SU-DHL-6 (cell line): ENCODE results near the gene PSMC4.

Experiments
- H2AFZ ChIP-seq: fragments of 200-600 bp; sonication (generic); 2 replicates; pipeline ENCODE4 v1.6.1; 2014; ENCODE audit warnings: low read depth, mild to moderate bottlenecking, moderate library complexity, mixed read lengths, antibody characterized with exemption, low read length; ENCODE audit not compliant: severe bottlenecking
- H3F3A ChIP-seq: fragments of 200-600 bp; shearing (Covaris generic); 2 replicates; pipeline ENCODE4 v1.6.0; 2016; ENCODE audit warnings: antibody characterized with exemption, mild to moderate bottlenecking; ENCODE audit not compliant: insufficient read depth
- H3K27ac ChIP-seq: fragments of 200-600 bp; sonication (generic); 2 replicates; pipeline ENCODE4 v1.5.1; 2016; ENCODE audit warnings: low read depth, mild to moderate bottlenecking, low read length, moderate library complexity, mixed read lengths
- H3K27me3 ChIP-seq: fragments of 200-600 bp; sonication (generic), shearing (Covaris generic); 2 replicates; pipeline ENCODE4 v1.6.0; 2014; ENCODE audit warnings: mild to moderate bottlenecking, low read length
- H3K36me3 ChIP-seq: fragments of 200-600 bp; sonication (generic); 2 replicates; pipeline ENCODE4 v1.6.1; 2014; ENCODE audit warnings: mild to moderate bottlenecking, low read length, mixed read lengths
- H3K4me2 ChIP-seq: fragments of 300-600, 200-600 bp; shearing (Covaris generic), sonication (generic); 2 replicates; pipeline ENCODE4 v1.6.0; 2014; ENCODE audit warnings: low read length, low read depth, mild to moderate bottlenecking; ENCODE audit not compliant: poor library complexity, severe bottlenecking
- H3K4me3 ChIP-seq: fragments of 200-600 bp; sonication (generic); 2 replicates; pipeline ENCODE4 v1.5.1; 2014; ENCODE audit warnings: antibody characterized with exemption, low read length, mild to moderate bottlenecking, mixed read lengths; ENCODE audit not compliant: insufficient read depth, poor library complexity, severe bottlenecking
- H3K79me2 ChIP-seq: fragments of 200-600 bp; sonication (generic); 2 replicates; pipeline ENCODE4 v1.6.1; 2014; ENCODE audit warnings: mild to moderate bottlenecking, low read length, moderate library complexity; ENCODE audit not compliant: insufficient read depth
- H3K9ac ChIP-seq: fragments of 200-600 bp; sonication (generic); 2 replicates; pipeline ENCODE4 v1.7.0; 2014; ENCODE audit warnings: mild to moderate bottlenecking, low read length
- H3K9me2 ChIP-seq: fragments of 200-600 bp; sonication (generic); replicated peaks from 2 replicates; pipeline ENCODE4 v1.6.1; 2014; ENCODE audit warnings: low read length; ENCODE audit not compliant: insufficient read depth
- H3K9me3 ChIP-seq: fragments of 200-600 bp; sonication (generic); 2 replicates; pipeline ENCODE4 v1.6.1; 2014; ENCODE audit warnings: low read length, mixed read lengths; ENCODE audit not compliant: insufficient read depth
- H4K20me1 ChIP-seq: fragments of 200-600 bp; sonication (generic); 2 replicates; pipeline ENCODE4 v1.6.1; 2014; ENCODE audit warnings: low read depth, mild to moderate bottlenecking, antibody characterized with exemption, low read length, moderate library complexity, mixed read lengths
- CTCF ChIP-seq: fragments of 200-600 bp; sonication (generic); IDR thresholded peaks from one replicate; pipeline ENCODE4 v1.5.1; 2017; ENCODE audit warnings: antibody characterized with exemption, mild to moderate bottlenecking, low read length, moderate library complexity; ENCODE audit not compliant: insufficient read depth, poor library complexity, severe bottlenecking
- EZH2phosphoT487 ChIP-seq: fragments of 200-600 bp; sonication (generic), shearing (Covaris generic); conservative IDR thresholded peaks from 2 replicates; pipeline ENCODE4 v1.6.1; 2018; ENCODE audit warnings: mild to moderate bottlenecking, antibody characterized with exemption, low read length, moderate library complexity, mixed read lengths

PSMC4 gene

DNA sequence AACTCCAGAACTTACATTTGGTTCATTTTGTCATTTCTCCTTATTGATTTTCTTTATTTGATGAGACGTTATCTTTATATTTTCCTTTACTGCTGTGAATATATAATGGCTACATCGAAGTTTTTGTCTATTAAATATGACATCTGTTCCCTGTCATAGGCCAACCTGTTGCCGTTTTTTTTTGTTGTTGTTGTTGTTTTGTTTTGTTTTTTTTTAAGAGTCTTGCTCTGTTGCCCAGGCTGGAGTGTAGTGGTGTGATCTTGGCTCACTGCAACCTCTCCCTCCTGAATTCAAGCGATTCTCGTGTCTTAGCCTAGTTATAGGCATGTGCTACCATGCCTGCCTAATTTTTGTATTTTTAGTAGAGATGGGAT, 55.6 kb downstream of the PSMC4 start:
- Histone ChIP-seq H3K4me3 (no peak overlapping the region), H4K20me1 (no peaks in the 10 kb centered on the region), H3K27me3 (no peaks in the 10 kb centered on the region), H3K79me2 (no peaks in the 10 kb centered on the region), H2AFZ (no peak overlapping the region), H3K27ac (no peak overlapping the region), H3F3A (no peaks in the 10 kb centered on the region), H3K9me2 (no peaks in the 10 kb centered on the region), H3K36me3 (peaks cover 3% of the 10 kb centered on the region; the same call in 1 of the 2 replicates), H3K9me3 (peaks cover 62% of the 10 kb centered on the region; the same call in 1 of the 2 replicates), H3K4me2 (no peak overlapping the region), H3K9ac (no peak overlapping the region)
- TF ChIP-seq EZH2phosphoT487 (no peak), CTCF (no peak)
